Endothelial cell of umbilical vein (primary cell): ENCODE data around the gene TMIGD2. TPM values are rescaled to one million over a fixed set of nuclear protein-coding genes. Genes with fewer than 3 reads are reported as not detected.

Experiments
- BruUV-seq: library from RNA; stranded (reverse); fragments of 400-500 nt; replicated peaks from 2 replicates; lab custom pipeline; 2021; lab: Mats Ljungman, UMichigan
- CTCF ChIA-PET: fragments of 300-600, 350-600 bp; sonication (Branson Sonifier 250); formaldehyde crosslinking; loops from one replicate; lab custom pipeline; 2021; ENCODE audit warnings: antibody characterized with exemption, inconsistent platforms; lab: Charles Lee
- POLR2A ChIA-PET: fragments of 300-600, 350-600 bp; sonication (Branson Sonifier 250); formaldehyde crosslinking; loops from one replicate; lab custom pipeline; 2021; ENCODE audit warnings: antibody characterized with exemption, inconsistent platforms; lab: Charles Lee
- DNase-seq: peaks from one replicate; pipeline ENCODE4 v3.0.0-alpha.2; 2011; ENCODE audit warnings: low read depth, low spot score
- FAIRE-seq: peaks from 2 replicates; lab custom pipeline; 2011; peaks lifted over from hg19 to GRCh38; lab: Jason Lieb, UNC
- H2AFZ ChIP-seq: 2 replicates; pipeline ENCODE4 v1.6.0; 2012; ENCODE audit warnings: low read depth, low read length, control low read depth, inconsistent platforms
- H3K27ac ChIP-seq: 2 replicates; pipeline ENCODE4 v1.5.1; 2011; ENCODE audit warnings: low read depth, mild to moderate bottlenecking, control low read depth, low read length, moderate library complexity; ENCODE audit not compliant: insufficient read depth
- H3K27me3 ChIP-seq, 2 experiments: 2 replicates each; pipeline versions ENCODE4 v1.6.0 to v1.6.1; 2011; ENCODE audit warnings: low read length in 2 of 2, mixed read lengths in 1 of 2; ENCODE audit not compliant: control insufficient read depth in 2 of 2, insufficient read depth in 2 of 2
- H3K36me3 ChIP-seq, 2 experiments: 2 replicates in 1 of 2; 3 replicates in 1 of 2; pipeline ENCODE4 v1.5.1; 2011; ENCODE audit warnings: low read length in 2 of 2, mild to moderate bottlenecking in 1 of 2, moderate library complexity in 1 of 2; ENCODE audit not compliant: control insufficient read depth in 2 of 2, insufficient read depth in 2 of 2; ENCODE audit errors: extremely low read depth in 1 of 2
- H3K4me1 ChIP-seq: 3 replicates; pipeline ENCODE4 v1.5.1; 2011; ENCODE audit warnings: mild to moderate bottlenecking, low read length; ENCODE audit not compliant: control insufficient read depth, insufficient read depth; ENCODE audit errors: extremely low read depth
- H3K4me2 ChIP-seq: 2 replicates; pipeline ENCODE4 v1.6.1; 2011; ENCODE audit warnings: low read length, control low read depth, mixed read lengths; ENCODE audit not compliant: insufficient read depth
- H3K4me3 ChIP-seq, 3 experiments: fragments of 200-600 bp in 1 of 3; sonication (generic), shearing (Covaris generic) in 1 of 3; replicated peaks in 1 of 3; 2 replicates each; pipeline ENCODE4 v1.5.1; 2011 to 2016; ENCODE audit warnings: control low read depth in 3 of 3, low read length in 3 of 3, mild to moderate bottlenecking in 2 of 3, inconsistent platforms in 1 of 3, low read depth in 1 of 3, moderate library complexity in 1 of 3; ENCODE audit not compliant: insufficient read depth in 1 of 3
- H3K79me2 ChIP-seq: 2 replicates; pipeline ENCODE4 v1.6.0; 2012; ENCODE audit warnings: low read length, inconsistent platforms; ENCODE audit not compliant: control insufficient read depth, insufficient read depth
- H3K9ac ChIP-seq: replicated peaks from 2 replicates; pipeline ENCODE3; 2011; ENCODE audit warnings: low read length, control low read depth; ENCODE audit not compliant: insufficient read depth; ENCODE audit errors: extremely low read depth
- H3K9me1 ChIP-seq: replicated peaks from 3 replicates; pipeline ENCODE4 v1.6.0; 2011; ENCODE audit warnings: mild to moderate bottlenecking, low read length; ENCODE audit not compliant: control insufficient read depth, insufficient read depth; ENCODE audit errors: extremely low read depth
- H3K9me3 ChIP-seq: replicated peaks from 2 replicates; pipeline ENCODE4 v1.5.1; 2012; ENCODE audit warnings: low read length, inconsistent platforms; ENCODE audit not compliant: control insufficient read depth, insufficient read depth
- H4K20me1 ChIP-seq: replicated peaks from 2 replicates; pipeline ENCODE3; 2011; ENCODE audit warnings: mild to moderate bottlenecking, low read length; ENCODE audit not compliant: control insufficient read depth, insufficient read depth; ENCODE audit errors: extremely low read depth
- CTCF ChIP-seq, 2 donors: IDR thresholded peaks; 1 replicate in 1 of 2; 2 replicates in 1 of 2; pipeline ENCODE4 v1.5.1; 2011; ENCODE audit warnings: low read length in 2 of 2, mild to moderate bottlenecking in 2 of 2, moderate library complexity in 2 of 2, control low read depth in 1 of 2, inconsistent platforms in 1 of 2, low read depth in 1 of 2; ENCODE audit not compliant: insufficient read depth in 1 of 2; ENCODE audit errors: extremely low read depth in 1 of 2
- EZH2 ChIP-seq: IDR thresholded peaks from 2 replicates; pipeline ENCODE4 v1.6.1; 2012; ENCODE audit warnings: borderline replicate concordance, low read depth, mild to moderate bottlenecking, moderate library complexity, low read length, inconsistent platforms; ENCODE audit not compliant: severe bottlenecking
- FOS ChIP-seq: IDR thresholded peaks from 2 replicates; pipeline ENCODE4 v1.6.1; 2011; ENCODE audit warnings: mild to moderate bottlenecking, low read length, moderate library complexity, borderline replicate concordance; ENCODE audit not compliant: insufficient read depth
- GATA2 ChIP-seq: IDR thresholded peaks from 2 replicates; pipeline ENCODE4 v1.7.0; 2011; ENCODE audit warnings: low read depth, mild to moderate bottlenecking, moderate library complexity, mixed read lengths, low read length; ENCODE audit not compliant: insufficient read length, insufficient read depth
- JUN ChIP-seq: IDR thresholded peaks from 2 replicates; pipeline ENCODE4 v1.6.1; 2011; ENCODE audit warnings: borderline replicate concordance, low read depth; ENCODE audit not compliant: insufficient read length, insufficient read depth
- MAX ChIP-seq: IDR thresholded peaks from 2 replicates; pipeline ENCODE4 v1.6.1; 2011; ENCODE audit not compliant: insufficient read depth, insufficient read length
- MYC ChIP-seq: IDR thresholded peaks from one replicate; pipeline ENCODE4 v1.6.1; 2011; ENCODE audit warnings: mild to moderate bottlenecking, low read depth, low read length
- POLR2A ChIP-seq: IDR thresholded peaks from 2 replicates; pipeline ENCODE4 v1.6.1; 2012; ENCODE audit warnings: low read depth, mild to moderate bottlenecking, control low read depth, low read length
- POLR2AphosphoS5 ChIP-seq: IDR thresholded peaks from 2 replicates; pipeline ENCODE4 v1.6.1; 2012; ENCODE audit warnings: low read depth, mild to moderate bottlenecking, control low read depth, low read length, moderate library complexity; ENCODE audit not compliant: insufficient read depth
- dilution Hi-C: fragments of 300-500 bp; cut with MboI; formaldehyde crosslinking; loops from one replicate; pipeline ENCODE4 v1.15.0; 2019; ENCODE audit warnings: low sequenced_read_pairs; ENCODE audit not compliant: extremely low pct_ligation_motif_present
- intact Hi-C: fragments of 100-400 bp; cut with micrococcal nuclease; formaldehyde crosslinking; loops from one replicate; pipeline ENCODE4 v1.10.0; 2022
- polyA plus RNA-seq, 4 experiments: library from polyadenylated mRNA; depleted of rRNA in 3 of 4; stranded (reverse) in 3 of 4; unstranded in 1 of 4; fragments of >200 nt; gene quantifications; 2 replicates each; pipeline versions ENCODE4 v1.2.1 to v1.2.3, GENCODE V29; 2011 to 2012; ENCODE audit warnings: missing spikeins in 1 of 4
- total RNA-seq: library from RNA; stranded (reverse); gene quantifications from 2 replicates; pipeline ENCODE4 v1.2.3, GENCODE V29; 2021

Gene TMIGD2
- total and polyA plus RNA-seq, 2 donors (not counting 3 experiments of a cell fraction or from before 2014, with no cell fraction given) = not detected

GRCh38 chr19:4301590-4302242, 473 bp downstream of the TMIGD2 start:
- no peaks in the 10 kb centered on the region for H3K4me1 ChIP-seq
- H3K79me2 ChIP-seq = no peaks in the 10 kb centered on the region
- intact Hi-C loops (no loop called here), dilution Hi-C loops (no loop called here)
- H3K9me3 ChIP-seq = no peaks in the 10 kb centered on the region
- no TSS peak for BruUV-seq
- DNase-seq (no peak), FAIRE-seq (no peak)
- ChIA-PET CTCF (no interaction called here), POLR2A (no interaction called here)
- no peak overlapping the region for H3K27ac ChIP-seq
- H3K27me3 ChIP-seq = no peaks in the 10 kb centered on the region
- H4K20me1 ChIP-seq = no peaks in the 10 kb centered on the region
- no peak overlapping the region for H3K4me3 ChIP-seq
- no peak overlapping the region for H2AFZ ChIP-seq
- no peak overlapping the region for H3K9ac ChIP-seq
- no peak for TF ChIP-seq JUN
- TF ChIP-seq POLR2AphosphoS5 = no peak
- TF ChIP-seq MYC = no peak
- no peak for TF ChIP-seq FOS
- no peak for TF ChIP-seq CTCF (IDR thresholded peaks at IDR 0.05; ENCODE audit: extremely low read depth in 1 of 2, insufficient read depth in 1 of 2, low read depth in 1 of 2, low read length in 2 of 2)
- no peak for TF ChIP-seq MAX
- TF ChIP-seq POLR2A = no peak
- TF ChIP-seq GATA2 = no peak
- TF ChIP-seq EZH2 = no peak
- no peak overlapping the region for H3K4me2 ChIP-seq
- no peaks in the 10 kb centered on the region for H3K9me1 ChIP-seq
- H3K36me3 ChIP-seq = no peaks in the 10 kb centered on the region
